ENCODE data around the gene CNOT3.
"Not testable (repeated sequence)": the region's sequence is repeated elsewhere in the genome, so short reads cannot be mapped to it uniquely, and the experiment has no call there.

Gene CNOT3

DNA sequence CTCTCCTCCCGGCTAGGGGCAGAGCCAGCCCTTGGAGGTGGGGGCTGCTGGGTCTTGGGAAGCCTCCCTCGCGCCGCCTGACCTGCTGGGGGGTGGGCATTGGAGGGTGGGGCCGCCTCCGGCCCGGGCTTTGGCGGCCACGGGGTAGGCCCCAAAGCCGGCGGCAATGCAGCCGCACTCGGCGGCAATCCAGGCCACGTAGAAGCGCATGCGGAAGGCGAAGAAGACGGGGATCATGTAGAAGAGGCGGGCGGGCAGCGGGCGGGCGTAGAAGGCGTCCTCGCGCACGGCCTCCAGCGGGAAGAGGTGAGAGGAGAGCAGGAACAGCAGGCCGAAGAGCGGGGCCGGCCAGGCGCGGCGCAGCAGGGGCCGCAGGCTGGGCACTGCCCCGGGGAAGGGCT lies 43.1 kb downstream of the CNOT3 start:
- no peak for TF ChIP-seq CTCF (conservative IDR thresholded peaks at IDR 0.05; ENCODE audit: low read length)

DNA sequence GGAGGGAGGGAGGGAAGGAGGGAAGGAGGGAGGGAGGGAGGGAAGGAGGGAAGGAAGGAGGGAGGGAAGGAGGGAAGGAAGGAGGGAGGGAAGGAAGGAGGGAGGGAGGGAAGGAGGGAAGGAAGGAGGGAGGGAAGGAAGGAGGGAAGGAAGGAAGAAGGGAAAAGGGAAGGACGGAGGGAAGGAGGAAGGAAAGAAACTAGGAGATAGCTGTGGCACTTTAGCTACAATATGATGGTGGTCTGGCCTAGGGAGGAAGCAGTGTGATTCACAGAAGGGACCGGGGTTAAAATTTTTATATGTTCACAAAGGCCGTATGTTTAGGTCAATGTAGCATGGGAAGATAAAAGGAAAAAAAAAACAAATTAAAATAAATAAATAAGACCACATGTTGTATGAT lies 44.3 kb downstream of the CNOT3 start:
- DNase-seq (ENCODE audit: low read depth); H3K4me3 ChIP-seq (ENCODE audit: low read length): not testable (repeated sequence)

More for the DNA sequence above, 43.1 kb downstream of the CNOT3 start:
- no peak overlapping the region for H3K4me3 ChIP-seq (ENCODE audit: low read length)
- DNase-seq (ENCODE audit: low read depth): no peak

DNA sequence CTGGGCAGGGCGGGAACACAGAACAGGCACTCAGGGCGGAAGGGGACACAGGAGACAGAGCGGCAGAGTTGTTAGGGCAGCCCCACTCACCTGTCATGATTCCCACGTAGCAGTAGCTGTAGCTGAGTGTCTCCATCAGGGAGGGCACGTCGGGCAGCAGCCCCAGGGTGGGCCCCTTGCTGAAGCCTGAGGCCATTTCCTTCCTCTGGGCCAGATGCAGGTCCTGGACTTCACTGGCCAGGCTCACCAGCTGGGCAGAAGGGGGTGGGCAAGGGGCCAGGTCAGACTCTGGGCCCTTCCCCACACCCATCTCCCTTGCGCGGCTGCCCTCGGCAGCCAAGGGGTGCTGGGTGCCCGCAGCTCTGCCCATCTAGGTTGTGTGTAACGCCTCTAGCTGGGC lies 45.9 kb downstream of the CNOT3 start:
- no peak overlapping the region for H3K4me3 ChIP-seq (ENCODE audit: low read length)
- no peak for TF ChIP-seq CTCF (conservative IDR thresholded peaks at IDR 0.05; ENCODE audit: low read length)
- no peak for DNase-seq (ENCODE audit: low read depth)

GRCh38 chr19:54186351-54186750 lies 48.8 kb downstream of the CNOT3 start:
- no peak for TF ChIP-seq CTCF (conservative IDR thresholded peaks at IDR 0.05; ENCODE audit: low read length)
- H3K4me3 ChIP-seq (ENCODE audit: low read length): no peak overlapping the region
- no peak for DNase-seq (ENCODE audit: low read depth)

- H3K4me3 ChIP-seq (ENCODE audit: low read length): no peak overlapping the region
- TF ChIP-seq CTCF (conservative IDR thresholded peaks at IDR 0.05; ENCODE audit: low read length): no peak
Observed at GRCh38 chr19:54186934-54187381, 49.4 kb downstream of the CNOT3 start.

GRCh38 chr19:54188215-54188871 lies 50.8 kb downstream of the CNOT3 start:
- no peak for TF ChIP-seq CTCF (conservative IDR thresholded peaks at IDR 0.05; ENCODE audit: low read length)
- peak overlapping the region; percentile 72 for H3K4me3 ChIP-seq (ENCODE audit: low read length)
- peak; percentile 30 for DNase-seq (ENCODE audit: low read depth)

More at GRCh38 chr19:54186934-54187381, 49.4 kb downstream of the CNOT3 start:
- no peak for DNase-seq (ENCODE audit: low read depth)

- peak within 1 kb of the TSS; percentile 72 for H3K4me3 ChIP-seq (ENCODE audit: low read length)
- TF ChIP-seq CTCF (conservative IDR thresholded peaks at IDR 0.05; ENCODE audit: low read length): no peak
- DNase-seq (ENCODE audit: low read depth): no peak
Observed at GRCh38 chr19:54189145-54189734, 51.7 kb downstream of the CNOT3 start, which contains the start of gene MBOAT7. MBOAT7 (minus strand) TSS chr19:54189580; CDS start chr19:54188508, 1,072 bp downstream.

Measured in AG10803 (cell line).